GM18867 (cell line): Measurements from ENCODE around the gene ITGA11.
"Not testable (repeated sequence)": the region's sequence is repeated elsewhere in the genome, so short reads cannot be mapped to it uniquely, and the experiment has no call there.

Experiments used
- ATAC-seq: cut with Tn5 transposase; IDR thresholded peaks from one replicate; pipeline ENCODE4 v1.9.1; 2021; ENCODE audit warnings: mild to moderate bottlenecking, moderate library complexity; ENCODE audit not compliant: unreplicated experiment

ITGA11 gene

GRCh38 chr15:68399096-68400065, 32.6 kb downstream of the ITGA11 start:
- no peak for ATAC-seq

- ATAC-seq, result not testable (repeated sequence)
Observed at GRCh38 chr15:68397999-68398398, 34.0 kb downstream of the ITGA11 start.

GRCh38 chr15:68396068-68396467, 35.9 kb downstream of the ITGA11 start:
- ATAC-seq, result no peak

GRCh38 chr15:68391121-68391520, 40.8 kb downstream of the ITGA11 start:
- ATAC-seq, result no peak

GRCh38 chr15:68389936-68390817, 41.8 kb downstream of the ITGA11 start:
- ATAC-seq, result peak; percentile 45

- no peak for ATAC-seq
Observed at GRCh38 chr15:68389041-68389930, 42.7 kb downstream of the ITGA11 start.

- no peak for ATAC-seq
Observed at GRCh38 chr15:68387381-68388143, 44.4 kb downstream of the ITGA11 start.

- ATAC-seq, result no peak
Observed at GRCh38 chr15:68386587-68387288, 45.2 kb downstream of the ITGA11 start.

GRCh38 chr15:68385671-68386586, 46.0 kb downstream of the ITGA11 start:
- no peak for ATAC-seq

- no peak for ATAC-seq
Observed at GRCh38 chr15:68385240-68385561, 46.8 kb downstream of the ITGA11 start.

GRCh38 chr15:68384451-68385239, 47.3 kb downstream of the ITGA11 start:
- no peak for ATAC-seq

GRCh38 chr15:68383161-68384074, 48.5 kb downstream of the ITGA11 start:
- ATAC-seq, result no peak

GRCh38 chr15:68382286-68383007, 49.5 kb downstream of the ITGA11 start:
- ATAC-seq, result no peak

- no peak for ATAC-seq
Observed at GRCh38 chr15:68380456-68380855, 51.5 kb downstream of the ITGA11 start.

- no peak for ATAC-seq
Observed at GRCh38 chr15:68379759-68380290, 52.1 kb downstream of the ITGA11 start.
